Liver (tissue), 9 donors: ENCODE data around the gene GHRL. TPM values are rescaled to one million over a fixed set of nuclear protein-coding genes. Genes with fewer than 3 reads are reported as not detected.

ENCODE experiments used
- DNase-seq: peaks from one replicate; pipeline ENCODE4 v3.0.0-alpha.2; 2017; ENCODE audit warnings: low spot score
- H3K27ac ChIP-seq, 2 donors: one replicate each; pipeline ENCODE4 v1.7.0; 2013; ENCODE audit warnings: inconsistent platforms in 2 of 2, low read length in 2 of 2, control low read depth in 1 of 2, low read depth in 1 of 2, mild to moderate bottlenecking in 1 of 2
- H3K27me3 ChIP-seq, 4 donors: one replicate each; pipeline versions ENCODE4 v1.6.1 to v1.7.0; 2013; ENCODE audit warnings: low read length in 3 of 4, inconsistent platforms in 1 of 4, mild to moderate bottlenecking in 1 of 4, moderate library complexity in 1 of 4; ENCODE audit not compliant: control insufficient read depth in 4 of 4, insufficient read depth in 4 of 4
- H3K36me3 ChIP-seq, 4 donors: one replicate each; pipeline versions ENCODE4 v1.6.1 to v1.7.0; 2013; ENCODE audit warnings: low read length in 3 of 4, mild to moderate bottlenecking in 3 of 4, low read depth in 1 of 4, moderate library complexity in 1 of 4; ENCODE audit not compliant: control insufficient read depth in 4 of 4, insufficient read depth in 3 of 4
- H3K4me1 ChIP-seq, 4 donors: one replicate each; pipeline versions ENCODE4 v1.6.1 to v1.7.0; 2013; ENCODE audit warnings: low read length in 3 of 4, mild to moderate bottlenecking in 3 of 4, moderate library complexity in 1 of 4; ENCODE audit not compliant: control insufficient read depth in 4 of 4, insufficient read depth in 4 of 4
- H3K4me3 ChIP-seq, 3 donors: one replicate each; pipeline versions ENCODE4 v1.6.1 to v1.7.0; 2013; ENCODE audit warnings: low read length in 3 of 3, control low read depth in 1 of 3, low read depth in 1 of 3, mild to moderate bottlenecking in 1 of 3
- H3K9ac ChIP-seq, 2 donors: one replicate each; pipeline ENCODE4 v1.7.0; 2013; ENCODE audit warnings: low read length in 2 of 2, mild to moderate bottlenecking in 2 of 2, moderate library complexity in 2 of 2, control low read depth in 1 of 2, low read depth in 1 of 2
- H3K9me3 ChIP-seq, 4 donors: one replicate each; pipeline versions ENCODE4 v1.6.1 to v1.7.0; 2013; ENCODE audit warnings: low read length in 3 of 4; ENCODE audit not compliant: control insufficient read depth in 4 of 4
- EGR1 ChIP-seq, 2 donors: IDR thresholded peaks; 2 replicates each; pipeline ENCODE4 v1.6.1; 2016 to 2018; ENCODE audit warnings: antibody characterized with exemption in 2 of 2, low read depth in 2 of 2
- FOXA1 ChIP-seq: IDR thresholded peaks from 2 replicates; pipeline ENCODE4 v1.6.1; 2016; ENCODE audit warnings: antibody characterized with exemption
- GABPA ChIP-seq, 2 donors: IDR thresholded peaks in 1 of 2; conservative IDR thresholded peaks in 1 of 2; 2 replicates each; pipeline ENCODE4 v1.6.1; 2016; ENCODE audit warnings: antibody characterized with exemption in 2 of 2, mild to moderate bottlenecking in 1 of 2, moderate library complexity in 1 of 2
- HNF4A ChIP-seq, 2 donors: conservative IDR thresholded peaks; 2 replicates each; pipeline ENCODE4 v1.6.1; 2016; ENCODE audit warnings: antibody characterized with exemption in 2 of 2, mild to moderate bottlenecking in 2 of 2
- HNF4G ChIP-seq: IDR thresholded peaks from 2 replicates; pipeline ENCODE4 v1.6.1; 2016; ENCODE audit warnings: antibody characterized with exemption
- JUND ChIP-seq, 2 donors: IDR thresholded peaks; 2 replicates each; pipeline ENCODE4 v1.6.1; 2016; ENCODE audit warnings: antibody characterized with exemption in 2 of 2
- RAD21 ChIP-seq, 2 donors: IDR thresholded peaks; 2 replicates each; pipeline ENCODE4 v1.6.1; 2016; ENCODE audit warnings: antibody characterized with exemption in 2 of 2, mild to moderate bottlenecking in 2 of 2
- RXRA ChIP-seq, 2 donors: IDR thresholded peaks; 2 replicates each; pipeline ENCODE4 v1.6.1; 2017 to 2018; ENCODE audit warnings: antibody characterized with exemption in 2 of 2, mild to moderate bottlenecking in 1 of 2
- SP1 ChIP-seq: IDR thresholded peaks from 2 replicates; pipeline ENCODE4 v1.6.1; 2018; ENCODE audit warnings: antibody characterized with exemption, mild to moderate bottlenecking
- TAF1 ChIP-seq: conservative IDR thresholded peaks from 2 replicates; pipeline ENCODE4 v1.6.1; 2016; ENCODE audit warnings: antibody characterized with exemption, mild to moderate bottlenecking
- YY1 ChIP-seq: IDR thresholded peaks from 2 replicates; pipeline ENCODE4 v1.6.1; 2016; ENCODE audit warnings: antibody characterized with exemption, mild to moderate bottlenecking
- WGBS: extraction: QIAGEN DNeasy Blood & Tissue Kit; methylation state at CpG from one replicate; pipeline ENCODE4 v1.1.7; 2013; 5-methylcytosine and 5-hydroxymethylcytosine counted together
- polyA plus RNA-seq, 2 donors: library from polyadenylated mRNA; stranded (reverse) in 1 of 2; unstranded in 1 of 2; fragments of 200-250 nt in 1 of 2; fragments of >200 nt in 1 of 2; fragmentation: Nextera tagmentation in 1 of 2; extraction: Ambion mirVana in 1 of 2; gene quantifications; one replicate each; pipeline versions ENCODE4 v1.2.1 to v1.2.3, GENCODE V29; 2013 to 2015
- total RNA-seq, 2 donors: library from RNA; depleted of rRNA; stranded (reverse); fragments of >200 nt; gene quantifications; one replicate each; pipeline ENCODE4 v1.2.3, GENCODE V29; 2014
- TF ChIP-seq, protein P1 (sequence below): fragments of 150-350 bp; IDR thresholded peaks from 2 replicates; pipeline ENCODE4 v1.5.1; 2017; ENCODE audit warnings: improper control_type of control experiment, low read depth, low read length; ENCODE audit not compliant: missing input control
- TF ChIP-seq, protein P2 (sequence below): IDR thresholded peaks from 2 replicates; pipeline ENCODE4 v1.6.1; 2016; ENCODE audit warnings: antibody characterized with exemption
- donor health status: healthy.
- donor health status: healthy.
- donor health status: healthy.
- donor health status: healthy.
- donor health status: healthy.

Gene GHRL
- total and polyA plus RNA-seq, 4 donors: 0.08 to 1.3 (median 0.27) TPM

DNA sequence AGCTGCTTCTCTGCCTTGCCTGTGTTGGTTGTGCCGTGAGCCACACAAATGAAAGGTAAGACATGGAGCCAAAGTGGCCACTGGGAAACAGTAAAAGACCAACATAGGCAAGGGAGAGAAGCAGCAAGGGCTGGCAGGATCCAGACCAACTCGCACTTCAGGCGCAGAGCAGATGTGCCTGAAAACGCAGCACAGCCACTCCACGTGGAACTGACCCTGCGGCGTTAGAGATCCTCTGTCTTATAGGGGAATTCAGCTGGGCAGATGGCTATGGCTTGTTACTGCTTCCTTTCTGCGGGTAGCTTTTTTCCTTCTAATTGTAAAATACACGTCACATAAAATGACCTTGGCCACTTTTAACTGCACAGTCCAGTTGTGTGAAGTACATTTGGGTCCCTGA lies 10.4 kb upstream of the GHRL start:
- TF ChIP-seq, protein P1, sequence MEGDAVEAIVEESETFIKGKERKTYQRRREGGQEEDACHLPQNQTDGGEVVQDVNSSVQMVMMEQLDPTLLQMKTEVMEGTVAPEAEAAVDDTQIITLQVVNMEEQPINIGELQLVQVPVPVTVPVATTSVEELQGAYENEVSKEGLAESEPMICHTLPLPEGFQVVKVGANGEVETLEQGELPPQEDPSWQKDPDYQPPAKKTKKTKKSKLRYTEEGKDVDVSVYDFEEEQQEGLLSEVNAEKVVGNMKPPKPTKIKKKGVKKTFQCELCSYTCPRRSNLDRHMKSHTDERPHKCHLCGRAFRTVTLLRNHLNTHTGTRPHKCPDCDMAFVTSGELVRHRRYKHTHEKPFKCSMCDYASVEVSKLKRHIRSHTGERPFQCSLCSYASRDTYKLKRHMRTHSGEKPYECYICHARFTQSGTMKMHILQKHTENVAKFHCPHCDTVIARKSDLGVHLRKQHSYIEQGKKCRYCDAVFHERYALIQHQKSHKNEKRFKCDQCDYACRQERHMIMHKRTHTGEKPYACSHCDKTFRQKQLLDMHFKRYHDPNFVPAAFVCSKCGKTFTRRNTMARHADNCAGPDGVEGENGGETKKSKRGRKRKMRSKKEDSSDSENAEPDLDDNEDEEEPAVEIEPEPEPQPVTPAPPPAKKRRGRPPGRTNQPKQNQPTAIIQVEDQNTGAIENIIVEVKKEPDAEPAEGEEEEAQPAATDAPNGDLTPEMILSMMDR: no peak
- no peak for TF ChIP-seq RAD21 (IDR thresholded peaks at IDR 0.05)
- H3K4me3 ChIP-seq: no peak overlapping the region
- no peaks in the 10 kb centered on the region for H3K27me3 ChIP-seq
- no peak overlapping the region for H3K9ac ChIP-seq
- H3K36me3 ChIP-seq: peaks cover 11 to 70% (median 60%) of the 10 kb centered on the region in 4 donors
- no peak overlapping the region for H3K27ac ChIP-seq
- H3K9me3 ChIP-seq: no peaks in the 10 kb centered on the region
- WGBS: 93% methylated on average over 9 of the region's 9 CpGs
- no peak for DNase-seq
- H3K4me1 ChIP-seq: no peaks in the 10 kb centered on the region

DNA sequence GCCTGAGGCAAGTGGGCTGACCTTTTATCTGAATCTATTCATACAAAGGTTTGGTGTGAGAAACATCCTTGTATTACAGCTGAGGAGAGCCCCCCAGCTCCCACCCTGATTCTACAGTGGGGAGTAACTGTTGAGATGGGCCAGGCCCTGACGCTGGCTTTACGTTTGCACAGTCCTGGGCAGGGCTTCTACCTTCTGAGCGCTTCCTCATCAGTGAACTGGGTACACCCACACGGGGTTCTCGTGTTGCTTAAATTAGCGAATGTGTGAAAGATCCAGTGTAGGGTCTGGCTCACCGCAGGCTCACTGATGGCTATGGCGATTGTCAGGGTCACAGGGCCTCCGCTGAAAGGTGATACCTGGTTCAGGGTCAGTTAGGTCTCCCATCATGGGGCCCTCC lies 7.3 kb upstream of the GHRL start:
- DNase-seq: no peak
- no peak overlapping the region for H3K27ac ChIP-seq
- no peak overlapping the region for H3K9ac ChIP-seq
- TF ChIP-seq GABPA (IDR thresholded peaks at IDR 0.05 in 1 of 2, conservative IDR thresholded peaks at IDR 0.05 in 1 of 2) (no peak), TAF1 (no peak), YY1 (no peak), EGR1 (IDR thresholded peaks at IDR 0.05; ENCODE audit: low read depth in 2 of 2) (no peak), HNF4A (conservative IDR thresholded peaks at IDR 0.05) (no peak)
- TF ChIP-seq, protein P2, sequence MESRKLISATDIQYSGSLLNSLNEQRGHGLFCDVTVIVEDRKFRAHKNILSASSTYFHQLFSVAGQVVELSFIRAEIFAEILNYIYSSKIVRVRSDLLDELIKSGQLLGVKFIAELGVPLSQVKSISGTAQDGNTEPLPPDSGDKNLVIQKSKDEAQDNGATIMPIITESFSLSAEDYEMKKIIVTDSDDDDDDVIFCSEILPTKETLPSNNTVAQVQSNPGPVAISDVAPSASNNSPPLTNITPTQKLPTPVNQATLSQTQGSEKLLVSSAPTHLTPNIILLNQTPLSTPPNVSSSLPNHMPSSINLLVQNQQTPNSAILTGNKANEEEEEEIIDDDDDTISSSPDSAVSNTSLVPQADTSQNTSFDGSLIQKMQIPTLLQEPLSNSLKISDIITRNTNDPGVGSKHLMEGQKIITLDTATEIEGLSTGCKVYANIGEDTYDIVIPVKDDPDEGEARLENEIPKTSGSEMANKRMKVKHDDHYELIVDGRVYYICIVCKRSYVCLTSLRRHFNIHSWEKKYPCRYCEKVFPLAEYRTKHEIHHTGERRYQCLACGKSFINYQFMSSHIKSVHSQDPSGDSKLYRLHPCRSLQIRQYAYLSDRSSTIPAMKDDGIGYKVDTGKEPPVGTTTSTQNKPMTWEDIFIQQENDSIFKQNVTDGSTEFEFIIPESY: no peak
- TF ChIP-seq, protein P1: no peak
- WGBS: 87% methylated on average over 9 of the region's 9 CpGs
- peaks cover 11 to 53% (median 43%) of the 10 kb centered on the region in 4 donors for H3K36me3 ChIP-seq
- no peaks in the 10 kb centered on the region for H3K9me3 ChIP-seq
- H3K4me3 ChIP-seq: no peak overlapping the region
- H3K4me1 ChIP-seq: peaks cover 0 to 9% (median under 1%) of the 10 kb centered on the region in 4 donors
- H3K27me3 ChIP-seq: no peaks in the 10 kb centered on the region

DNA sequence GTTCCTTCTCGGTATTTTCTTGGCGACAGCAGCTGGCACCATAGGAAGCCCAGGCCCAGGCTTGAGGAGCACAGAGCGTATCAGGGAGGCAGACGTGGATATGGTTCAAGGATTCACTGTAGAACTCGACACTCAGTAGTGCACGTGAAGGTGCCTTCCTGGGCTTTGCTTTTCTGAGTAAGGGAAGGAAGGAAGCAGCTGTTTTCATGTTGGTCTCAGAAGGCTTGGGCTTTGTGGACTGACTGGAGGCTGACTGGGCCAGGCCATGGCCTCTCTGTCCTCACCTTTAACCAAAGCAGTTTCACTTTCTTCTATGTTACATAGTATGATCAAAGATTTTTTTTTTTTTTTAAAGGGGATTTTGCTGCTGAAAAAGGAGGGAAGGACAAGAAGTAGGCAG lies 6.9 kb upstream of the GHRL start:
- Histone ChIP-seq H3K4me3 (no peak overlapping the region), H3K9ac (no peak overlapping the region), H3K36me3 (peaks cover 11 to 49% (median 39%) of the 10 kb centered on the region in 4 donors), H3K9me3 (no peaks in the 10 kb centered on the region), H3K27me3 (no peaks in the 10 kb centered on the region), H3K27ac (no peak overlapping the region), H3K4me1 (peaks cover 0 to 9% (median under 1%) of the 10 kb centered on the region in 4 donors)
- no peak for DNase-seq
- no peak for TF ChIP-seq HNF4G
- TF ChIP-seq, protein P1: no peak
- TF ChIP-seq RXRA (IDR thresholded peaks at IDR 0.05): no peak
- TF ChIP-seq HNF4A (conservative IDR thresholded peaks at IDR 0.05): no peak
- TF ChIP-seq JUND (IDR thresholded peaks at IDR 0.05): no peak
- no peak for TF ChIP-seq EGR1 (IDR thresholded peaks at IDR 0.05; ENCODE audit: low read depth in 2 of 2)
- TF ChIP-seq SP1: no peak
- no peak for TF ChIP-seq FOXA1
- WGBS: 85% methylated on average over 6 of the region's 6 CpGs
